HFF-Myc (cell line): ENCODE measurements around the gene KCNJ9.

Experiments used
- DNase-seq: peaks from one replicate; pipeline ENCODE4 v3.0.0-alpha.2; 2011; ENCODE audit warnings: low read depth; ENCODE audit errors: extremely low read depth
- H3K4me3 ChIP-seq: replicated peaks from 2 replicates; pipeline ENCODE4 v1.5.1; 2011; ENCODE audit warnings: low read depth, mild to moderate bottlenecking, control low read depth, low read length
- TF ChIP-seq, protein P1 (sequence below): IDR thresholded peaks from 2 replicates; pipeline ENCODE4 v1.5.1; 2012; ENCODE audit warnings: mild to moderate bottlenecking, low read depth, low read length, control low read depth; ENCODE audit errors: missing control alignments

KCNJ9 gene

DNA sequence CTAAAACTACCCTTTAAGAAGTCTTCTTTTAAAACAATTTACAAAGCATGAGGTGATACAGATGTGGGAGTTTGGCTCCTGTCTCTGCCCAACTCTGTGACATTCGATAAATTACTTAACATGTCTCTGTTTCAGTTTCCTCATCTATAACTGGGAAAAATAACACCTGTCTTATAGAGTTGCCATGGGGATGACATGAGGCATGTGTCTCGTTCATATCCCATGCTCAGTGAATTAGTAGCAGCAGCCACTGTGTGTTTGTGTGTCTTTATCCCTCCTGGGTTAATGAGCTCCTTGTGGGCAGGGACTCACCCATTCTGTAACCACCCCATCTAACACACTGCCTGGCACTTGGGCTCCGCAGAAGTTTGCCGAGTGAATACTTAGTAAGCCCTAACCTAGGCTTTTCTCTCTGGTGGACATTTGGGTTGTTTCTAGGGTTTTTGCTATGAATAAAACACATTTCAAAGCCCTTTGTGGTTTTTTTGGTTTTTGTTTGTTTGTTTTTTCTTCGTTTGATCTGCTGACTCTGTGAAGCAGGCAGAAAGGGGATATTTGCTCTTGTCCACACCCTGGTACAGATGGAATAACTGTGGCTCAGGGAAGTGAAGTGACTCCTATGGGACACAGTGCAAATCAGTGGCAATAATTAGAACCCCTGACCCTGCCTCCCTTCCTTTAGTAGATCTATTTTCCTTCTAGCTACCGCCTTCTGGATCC, 797 bp upstream of the KCNJ9 start:
- no peak overlapping the region for H3K4me3 ChIP-seq
- no peak for DNase-seq
- TF ChIP-seq, protein P1, sequence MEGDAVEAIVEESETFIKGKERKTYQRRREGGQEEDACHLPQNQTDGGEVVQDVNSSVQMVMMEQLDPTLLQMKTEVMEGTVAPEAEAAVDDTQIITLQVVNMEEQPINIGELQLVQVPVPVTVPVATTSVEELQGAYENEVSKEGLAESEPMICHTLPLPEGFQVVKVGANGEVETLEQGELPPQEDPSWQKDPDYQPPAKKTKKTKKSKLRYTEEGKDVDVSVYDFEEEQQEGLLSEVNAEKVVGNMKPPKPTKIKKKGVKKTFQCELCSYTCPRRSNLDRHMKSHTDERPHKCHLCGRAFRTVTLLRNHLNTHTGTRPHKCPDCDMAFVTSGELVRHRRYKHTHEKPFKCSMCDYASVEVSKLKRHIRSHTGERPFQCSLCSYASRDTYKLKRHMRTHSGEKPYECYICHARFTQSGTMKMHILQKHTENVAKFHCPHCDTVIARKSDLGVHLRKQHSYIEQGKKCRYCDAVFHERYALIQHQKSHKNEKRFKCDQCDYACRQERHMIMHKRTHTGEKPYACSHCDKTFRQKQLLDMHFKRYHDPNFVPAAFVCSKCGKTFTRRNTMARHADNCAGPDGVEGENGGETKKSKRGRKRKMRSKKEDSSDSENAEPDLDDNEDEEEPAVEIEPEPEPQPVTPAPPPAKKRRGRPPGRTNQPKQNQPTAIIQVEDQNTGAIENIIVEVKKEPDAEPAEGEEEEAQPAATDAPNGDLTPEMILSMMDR = no peak

DNA sequence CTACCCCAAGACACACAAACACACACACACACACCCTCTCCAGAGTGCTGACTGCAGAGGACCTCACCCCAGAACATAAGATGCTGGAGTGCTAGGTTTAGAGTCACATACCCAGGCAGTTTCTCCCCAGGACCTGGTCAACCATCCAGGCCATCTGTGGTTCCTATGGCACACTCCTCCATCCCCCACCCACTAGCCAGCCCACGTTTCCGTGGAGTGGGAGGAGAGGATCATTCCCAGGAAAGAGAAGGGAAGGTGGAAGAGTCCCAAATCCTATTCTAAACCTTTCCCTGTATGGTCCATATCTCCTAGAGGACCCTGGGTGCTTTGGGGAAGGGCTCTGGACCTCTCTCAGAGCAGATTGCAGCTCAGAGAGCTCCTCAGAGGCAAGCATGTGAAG, 1.1 kb downstream of the KCNJ9 start:
- DNase-seq = no peak
- no peak overlapping the region for H3K4me3 ChIP-seq
- TF ChIP-seq, protein P1 = no peak

DNA sequence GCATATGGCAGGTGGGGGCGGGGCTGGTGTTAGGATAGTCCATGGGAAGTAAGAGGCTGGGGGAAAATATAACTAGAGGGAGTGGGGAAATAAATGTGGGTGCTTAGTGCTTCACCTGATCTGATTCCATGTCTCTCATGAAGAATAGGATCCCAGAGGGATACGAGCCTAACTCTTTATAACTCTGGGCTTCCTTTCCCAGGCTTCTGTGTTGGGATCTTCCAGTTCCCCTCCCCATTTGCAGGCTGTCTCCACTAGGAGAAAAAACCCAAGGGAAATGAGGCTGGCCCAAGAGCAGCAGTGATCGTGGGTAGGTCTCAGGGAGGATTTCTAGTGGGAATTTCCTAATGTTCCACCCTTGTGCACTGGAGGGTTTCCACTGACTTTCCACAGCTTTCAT, 1.6 kb downstream of the KCNJ9 start:
- TF ChIP-seq, protein P1 = no peak
- DNase-seq = no peak
- no peak overlapping the region for H3K4me3 ChIP-seq

DNA sequence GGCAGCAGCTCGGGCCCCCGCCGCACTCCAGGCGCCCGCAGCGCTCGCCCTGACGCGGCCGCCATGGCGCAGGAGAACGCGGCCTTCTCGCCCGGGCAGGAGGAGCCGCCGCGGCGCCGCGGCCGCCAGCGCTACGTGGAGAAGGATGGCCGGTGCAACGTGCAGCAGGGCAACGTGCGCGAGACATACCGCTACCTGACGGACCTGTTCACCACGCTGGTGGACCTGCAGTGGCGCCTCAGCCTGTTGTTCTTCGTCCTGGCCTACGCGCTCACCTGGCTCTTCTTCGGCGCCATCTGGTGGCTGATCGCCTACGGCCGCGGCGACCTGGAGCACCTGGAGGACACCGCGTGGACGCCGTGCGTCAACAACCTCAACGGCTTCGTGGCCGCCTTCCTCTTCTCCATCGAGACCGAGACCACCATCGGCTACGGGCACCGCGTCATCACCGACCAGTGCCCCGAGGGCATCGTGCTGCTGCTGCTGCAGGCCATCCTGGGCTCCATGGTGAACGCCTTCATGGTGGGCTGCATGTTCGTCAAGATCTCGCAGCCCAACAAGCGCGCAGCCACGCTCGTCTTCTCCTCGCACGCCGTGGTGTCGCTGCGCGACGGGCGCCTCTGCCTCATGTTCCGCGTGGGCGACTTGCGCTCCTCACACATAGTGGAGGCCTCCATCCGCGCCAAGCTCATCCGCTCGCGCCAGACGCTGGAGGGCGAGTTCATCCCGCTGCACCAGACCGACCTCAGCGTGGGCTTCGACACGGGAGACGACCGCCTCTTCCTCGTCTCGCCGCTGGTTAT, 2.8 kb downstream of the KCNJ9 start:
- no peak overlapping the region for H3K4me3 ChIP-seq
- DNase-seq = no peak
- TF ChIP-seq, protein P1 = peak; percentile 42

DNA sequence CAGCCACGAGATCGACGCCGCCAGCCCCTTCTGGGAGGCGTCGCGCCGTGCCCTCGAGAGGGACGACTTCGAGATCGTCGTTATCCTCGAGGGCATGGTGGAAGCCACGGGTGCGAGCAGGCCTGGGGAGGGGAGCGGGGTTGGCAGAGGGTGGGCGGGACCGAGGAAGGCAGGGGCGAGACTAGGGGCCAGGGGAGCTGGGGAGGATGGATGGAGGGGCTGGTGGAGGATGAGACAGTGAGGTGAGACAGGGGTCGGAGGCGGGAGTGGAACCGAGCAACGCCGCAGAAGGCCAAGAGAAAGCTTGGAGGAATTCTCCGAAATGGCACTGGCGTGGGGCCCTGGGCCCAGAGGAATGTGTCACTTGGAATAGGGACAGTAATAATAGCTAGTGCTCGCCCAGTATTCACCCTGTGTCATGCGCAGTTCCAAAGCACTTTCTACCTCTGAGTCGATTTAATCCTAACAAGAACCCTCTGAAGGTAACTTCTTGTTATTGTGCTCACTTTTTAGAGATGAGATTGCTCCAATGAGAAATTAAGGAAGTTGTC, 3.5 kb downstream of the KCNJ9 start:
- TF ChIP-seq, protein P1 = no peak
- no peak overlapping the region for H3K4me3 ChIP-seq
- no peak for DNase-seq

DNA sequence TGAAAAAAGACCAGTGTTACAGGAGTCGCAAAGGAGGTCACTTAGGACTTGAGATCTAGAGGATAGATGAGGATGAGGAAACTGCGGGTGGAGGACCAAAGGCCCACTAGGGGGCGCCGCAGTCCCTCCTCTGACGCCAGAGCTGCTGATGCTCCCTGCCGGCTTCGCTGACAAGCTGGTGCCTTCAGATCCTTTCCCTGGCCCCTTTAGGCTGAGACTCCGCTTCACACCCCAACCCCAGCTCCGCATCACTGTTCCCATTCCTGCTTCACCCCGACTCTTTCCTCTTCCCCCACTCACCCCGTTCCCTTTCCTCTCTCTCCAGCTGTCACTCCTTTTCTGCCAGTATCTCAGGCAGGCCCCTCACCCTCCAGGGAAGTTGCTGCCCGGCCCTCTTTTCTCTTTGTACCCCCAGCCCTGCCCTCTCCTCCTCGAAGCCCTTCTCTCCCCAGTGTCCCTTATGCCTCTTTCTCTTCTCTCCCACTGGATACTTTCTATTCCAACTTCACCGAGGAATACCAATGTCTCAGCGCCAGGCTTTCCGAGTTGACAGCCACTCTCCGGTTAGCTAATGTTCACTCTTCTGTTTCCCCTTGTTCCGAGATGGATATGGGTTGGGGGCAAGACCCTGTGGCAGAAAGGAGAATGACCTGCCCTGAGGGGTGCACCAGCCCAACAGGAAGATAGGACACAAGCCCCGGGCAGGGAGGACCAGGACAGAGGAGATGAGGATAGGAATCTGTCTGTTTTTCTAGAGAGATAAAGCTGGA, 4.5 kb downstream of the KCNJ9 start:
- no peak for DNase-seq
- TF ChIP-seq, protein P1 = peak; percentile 94
- H3K4me3 ChIP-seq = no peak overlapping the region
